Pons (tissue), 1 donor: Measurements from ENCODE around the gene TECR.

Experiments used
- DNase-seq: peaks from one replicate; pipeline ENCODE4 v3.0.0-alpha.2; 2016; ENCODE audit warnings: low spot score

The TECR gene

DNA sequence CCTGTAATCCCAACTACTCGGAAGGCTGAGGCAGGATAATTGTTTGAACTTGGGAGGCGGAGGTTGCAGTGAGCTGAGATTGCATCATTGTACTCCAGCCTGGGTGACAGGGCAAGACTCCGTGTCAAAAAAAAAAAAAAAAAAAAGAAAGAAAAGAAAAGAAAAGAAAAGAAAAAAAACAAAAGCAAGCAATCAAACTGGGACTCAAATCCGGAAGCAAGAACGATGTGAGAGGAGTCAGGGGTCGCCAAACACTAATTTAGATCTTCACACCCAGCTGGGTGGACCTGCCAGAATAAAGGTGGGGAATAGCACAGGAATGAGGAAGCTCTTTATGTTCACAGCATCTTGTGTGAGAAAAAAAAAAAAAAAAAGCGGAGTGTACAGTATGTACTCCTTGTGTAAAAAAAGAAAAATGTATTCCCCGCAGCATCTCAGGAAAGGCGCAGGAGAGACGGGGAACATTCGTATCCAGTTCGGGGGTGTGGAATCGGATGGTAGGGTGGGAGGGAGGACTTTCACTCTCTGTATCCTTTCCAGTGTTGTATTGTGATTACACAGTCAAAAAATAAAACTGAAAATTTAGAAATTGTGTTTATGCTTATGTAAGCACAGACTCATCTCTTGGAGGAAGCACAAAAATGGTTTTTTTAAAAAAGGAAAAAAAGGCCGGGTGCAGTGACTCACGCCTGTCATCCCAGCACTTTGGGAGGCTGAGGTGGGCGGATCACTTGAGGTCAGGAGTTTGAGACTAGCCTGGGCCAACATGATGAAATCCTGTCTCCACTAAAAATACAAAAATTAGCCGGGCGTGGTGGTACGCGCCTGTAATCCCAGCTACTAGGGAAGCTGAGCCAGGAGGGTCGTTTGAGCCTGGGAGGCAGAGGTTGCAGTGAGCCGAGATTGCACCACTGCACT is 18.8 kb upstream of the TECR start:
- DNase-seq = no peak

DNA sequence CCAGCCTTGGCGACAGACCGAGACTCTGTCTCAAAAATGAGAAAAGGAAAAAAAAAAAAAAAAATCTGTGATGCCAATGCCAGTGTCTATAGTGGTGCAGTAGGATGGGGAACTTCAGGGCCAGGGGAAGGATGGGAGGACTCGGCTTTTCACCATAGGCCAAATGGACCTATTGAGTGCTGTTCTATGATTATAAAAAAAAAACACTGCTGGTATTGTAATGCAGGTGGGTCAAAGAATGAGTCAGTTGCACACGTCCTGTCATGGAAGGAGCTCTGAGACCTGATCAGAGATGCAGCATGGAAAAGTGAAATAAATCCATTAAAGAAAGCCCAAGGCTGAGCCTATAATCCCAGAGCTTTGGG is 18.2 kb upstream of the TECR start:
- no peak for DNase-seq

DNA sequence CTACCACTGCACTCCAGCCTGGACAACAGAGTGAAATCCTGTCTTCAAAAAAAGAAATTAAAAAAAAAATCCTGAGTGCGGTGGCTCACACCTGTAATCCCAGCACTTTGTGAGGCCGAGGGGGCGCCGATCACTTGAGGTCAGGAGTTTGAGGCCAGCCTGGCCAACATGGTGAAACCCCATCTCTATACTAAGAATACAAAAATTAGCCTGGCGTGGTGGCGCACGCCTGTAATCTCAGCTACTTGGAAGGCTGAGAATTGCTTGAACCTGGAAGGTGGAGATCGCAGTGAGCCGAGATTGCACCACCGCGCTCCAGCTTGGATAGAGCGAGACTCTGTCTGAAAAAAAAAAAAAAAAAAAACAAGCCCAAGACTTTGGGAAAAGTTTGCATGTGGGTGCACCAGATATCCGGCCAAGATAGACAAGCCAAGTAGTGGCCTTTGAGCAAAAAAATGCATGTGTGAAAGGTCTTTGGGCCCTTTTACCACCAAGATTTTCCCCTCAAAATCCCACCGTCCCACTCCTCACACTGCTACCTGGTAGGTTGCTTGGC is 16.9 kb upstream of the TECR start:
- no peak for DNase-seq

DNA sequence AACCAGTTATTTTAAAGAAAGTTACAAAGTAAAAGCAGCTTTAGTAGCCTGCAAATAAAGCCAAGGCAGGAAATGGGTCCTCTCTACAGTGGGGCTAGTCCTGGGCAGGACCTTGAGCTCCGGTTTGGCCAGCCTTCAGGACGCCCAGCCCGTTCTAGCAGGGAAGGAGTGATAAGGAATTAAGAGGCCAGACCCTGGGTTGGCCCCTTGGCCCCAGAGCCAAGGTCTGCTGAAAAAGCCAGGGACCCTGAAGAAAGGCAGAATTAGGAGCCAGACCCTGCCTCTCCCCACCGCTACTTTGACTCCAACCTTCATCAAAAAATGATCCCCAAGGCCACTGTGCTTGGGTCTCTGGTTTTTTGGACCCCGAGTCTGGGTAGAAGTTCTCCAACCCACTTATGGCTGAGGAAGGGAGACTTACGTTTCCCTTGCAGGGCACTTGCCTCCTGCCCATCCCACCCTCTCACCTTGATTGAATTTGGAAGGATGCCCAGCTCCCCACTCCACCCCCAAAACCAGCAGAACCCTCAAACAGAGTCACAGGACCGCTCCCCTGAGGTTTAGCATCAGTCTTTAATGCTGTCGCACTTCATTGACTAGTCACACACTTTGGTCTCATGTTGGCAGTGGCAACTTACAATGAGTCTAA is 15.1 kb upstream of the TECR start:
- peak; percentile 75 for DNase-seq

DNA sequence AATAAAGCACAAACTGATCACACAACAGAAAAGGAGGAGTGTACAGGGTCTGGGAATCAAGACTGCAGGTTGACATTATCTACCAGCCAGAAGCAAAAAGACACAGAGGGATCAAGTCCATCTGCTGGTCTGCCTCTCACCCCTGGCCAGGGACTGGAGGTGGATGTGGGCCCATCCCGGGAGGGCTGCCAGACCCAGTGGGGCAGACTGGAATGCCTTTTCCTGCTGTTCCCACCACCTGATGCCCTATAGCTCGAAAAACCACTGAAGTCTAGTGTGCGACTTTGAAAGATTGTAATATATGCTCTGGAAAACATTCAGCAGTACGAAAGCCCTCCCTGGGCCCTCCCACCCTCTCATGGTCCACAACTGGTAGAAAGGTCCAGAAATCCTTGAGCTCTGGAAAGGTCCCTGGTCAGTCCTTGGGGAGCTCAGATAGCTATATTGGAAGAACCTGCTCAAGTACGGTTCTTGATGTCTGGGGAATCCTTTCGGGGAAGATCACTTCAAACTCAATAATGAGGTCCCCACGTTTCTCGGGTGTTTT is 13.8 kb upstream of the TECR start:
- DNase-seq = peak; percentile 59

DNA sequence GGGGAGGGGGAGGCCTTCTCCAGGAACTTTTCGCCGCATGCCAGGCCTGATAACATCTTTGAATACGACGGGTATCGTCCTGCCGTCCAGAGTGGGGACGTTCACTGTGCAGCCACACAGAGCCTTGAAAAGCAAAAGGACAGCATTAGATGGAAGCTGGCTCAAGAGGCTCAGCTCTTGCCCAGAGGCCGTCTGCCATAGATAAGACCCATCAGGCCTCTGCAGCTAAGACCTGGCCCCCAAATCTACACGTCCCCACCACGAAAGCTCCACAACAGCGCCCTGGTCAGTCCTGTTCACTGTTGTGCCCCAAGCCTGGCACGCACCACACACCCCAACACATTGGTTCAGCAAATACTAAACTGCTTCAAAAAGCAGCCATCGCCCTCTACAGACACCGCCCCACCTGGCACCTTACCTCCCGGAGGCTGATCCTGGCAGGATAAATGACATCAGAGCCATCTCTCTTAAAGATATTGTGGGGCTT is 13.3 kb upstream of the TECR start:
- DNase-seq = no peak

DNA sequence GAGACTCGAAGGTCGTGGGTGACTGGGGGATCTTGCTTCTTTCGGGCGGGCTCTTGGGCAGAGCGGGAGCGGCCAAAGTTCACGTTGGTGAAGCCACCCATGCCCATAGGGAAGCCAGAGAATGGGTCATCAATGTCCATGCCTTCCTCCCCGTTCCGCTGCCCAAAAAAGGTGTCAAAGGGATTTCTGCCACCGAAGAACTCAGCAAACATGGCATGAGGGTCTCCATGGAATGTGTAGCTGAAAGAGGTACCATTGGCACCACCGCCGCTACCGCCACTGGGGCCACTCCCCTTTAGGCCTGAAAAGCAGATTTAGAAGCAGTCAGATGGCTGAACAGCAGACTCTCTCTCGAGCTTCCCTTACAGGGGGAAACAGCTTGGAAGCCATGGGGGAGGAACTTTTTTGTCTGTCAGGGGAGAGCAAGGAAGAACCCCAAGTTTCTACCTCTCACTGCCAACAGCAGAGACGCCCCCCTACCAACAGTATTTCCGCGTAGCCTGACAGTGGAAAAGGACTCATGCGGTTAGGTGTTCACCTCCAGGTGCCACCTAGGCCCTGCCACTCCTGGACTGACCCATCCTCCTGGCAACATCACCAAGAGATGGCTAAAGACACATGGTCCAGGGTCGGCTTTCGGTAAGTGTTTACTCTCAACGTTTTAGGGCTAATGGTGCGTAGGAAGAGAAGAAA is 12.5 kb upstream of the TECR start:
- DNase-seq = peak; percentile 62

DNA sequence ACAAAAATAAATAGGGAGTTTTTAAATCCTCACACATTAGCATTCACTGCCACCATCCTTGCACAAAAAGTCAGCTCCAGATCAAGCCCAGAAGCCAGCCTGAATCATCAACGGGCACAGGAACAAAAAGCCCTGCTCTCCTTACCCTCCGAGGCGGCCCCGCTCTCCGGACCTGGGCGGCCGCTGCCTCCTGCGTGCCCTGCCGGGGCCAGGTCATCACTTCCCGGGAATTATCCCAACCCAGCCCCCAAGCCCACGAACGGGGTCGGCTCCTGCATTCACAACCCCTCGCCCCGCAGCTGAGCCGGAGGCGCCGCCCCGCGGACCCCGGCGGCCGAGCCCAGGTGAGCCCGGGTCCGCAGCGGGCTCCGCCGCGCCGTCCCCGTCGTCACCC is 12.0 kb upstream of the TECR start:
- no peak for DNase-seq

DNA sequence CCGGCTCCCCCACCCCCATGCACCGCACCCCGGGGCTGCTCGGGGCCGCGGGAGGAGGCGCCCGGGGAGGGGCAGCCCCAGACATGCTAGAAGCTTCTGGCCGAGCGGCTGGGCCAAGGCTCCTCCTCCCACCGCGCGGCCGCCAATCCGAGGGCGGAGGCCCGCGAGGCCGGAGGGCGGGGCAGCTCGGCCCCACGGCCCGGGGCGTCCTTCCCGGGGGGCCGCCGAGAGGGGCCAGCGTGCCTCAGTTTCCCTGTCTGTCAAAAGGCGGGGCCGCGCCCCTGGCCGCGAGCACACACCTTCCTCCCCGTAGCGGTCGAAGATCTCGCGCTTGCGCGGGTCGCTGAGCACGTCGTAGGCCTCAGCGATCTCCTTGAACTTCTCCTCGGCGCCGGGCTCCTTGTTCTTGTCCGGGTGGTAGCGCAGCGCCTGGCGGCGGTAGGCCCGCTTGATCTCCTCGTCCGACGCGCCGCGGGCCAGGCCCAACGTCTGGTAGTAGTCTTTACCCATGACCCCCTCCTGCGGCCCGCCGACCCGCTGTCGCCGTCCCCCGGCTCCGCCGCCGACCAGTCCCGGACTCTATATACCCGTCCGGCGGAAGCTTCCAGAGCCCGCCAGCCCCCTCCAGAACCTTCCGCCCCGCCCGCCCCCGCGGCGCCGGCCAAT is 11.4 kb upstream of the TECR start, which contains the start of gene DNAJB1:
DNAJB1 (minus strand) TSS at position 558 of the 666 bp plus-strand sequence; CDS start at position 510, 48 bp downstream.
- DNase-seq = peak; percentile 85

DNA sequence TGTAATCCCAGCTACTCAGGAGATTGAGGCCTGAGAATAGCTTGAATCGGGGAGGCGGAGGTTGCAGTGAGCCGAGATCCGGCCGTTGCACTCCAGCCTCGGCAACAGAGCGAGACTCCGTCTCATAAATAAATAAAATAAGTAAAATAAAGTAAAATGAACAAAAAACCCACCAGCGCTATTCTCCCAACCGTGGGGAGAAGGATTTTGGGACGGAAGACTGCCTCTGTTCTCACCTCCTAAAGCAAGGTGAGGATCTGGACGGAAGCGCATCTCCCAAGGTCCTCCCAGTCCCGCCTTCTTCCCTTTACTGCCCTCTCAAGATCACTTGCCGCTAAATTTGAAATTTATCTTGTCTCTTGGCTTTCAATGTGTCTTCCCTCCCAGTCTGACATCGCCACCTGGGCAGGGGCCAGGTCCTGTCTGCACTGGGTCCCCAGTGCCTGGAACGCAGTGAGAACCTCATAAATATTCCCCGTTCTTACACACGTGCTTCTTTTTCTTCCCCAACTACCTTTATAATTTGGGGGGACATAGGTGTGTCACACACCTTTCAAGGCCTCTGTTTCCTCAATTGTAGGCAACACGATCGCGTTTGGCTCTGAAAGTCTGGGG is 10.0 kb upstream of the TECR start:
- DNase-seq = no peak

DNA sequence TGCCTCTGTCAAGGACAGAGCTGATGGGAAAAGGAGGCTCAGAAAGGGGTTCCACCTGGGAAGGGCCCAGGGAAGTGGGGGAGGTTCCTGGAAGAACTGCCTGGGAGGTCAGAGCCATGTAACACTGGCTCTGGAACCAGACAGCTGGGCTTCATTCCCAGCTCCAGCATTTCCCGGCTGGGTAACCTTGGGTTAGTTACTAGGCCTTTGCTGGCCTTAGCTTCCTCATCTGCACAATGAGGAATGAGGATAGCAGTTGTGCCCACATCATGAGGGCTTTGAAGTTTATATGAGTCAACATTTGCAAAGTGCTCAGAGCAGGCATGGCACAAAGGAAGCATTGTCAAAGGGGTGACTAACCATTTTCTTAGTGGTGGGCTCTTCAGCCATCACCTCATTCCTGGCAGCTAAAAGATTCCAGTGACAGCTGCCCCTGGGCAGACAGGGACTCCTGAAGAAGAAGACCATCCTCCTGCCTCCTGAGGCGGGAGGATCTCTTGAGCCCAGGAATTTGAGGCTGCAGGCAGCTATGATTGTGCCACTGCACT is 9.5 kb upstream of the TECR start:
- DNase-seq = no peak

DNA sequence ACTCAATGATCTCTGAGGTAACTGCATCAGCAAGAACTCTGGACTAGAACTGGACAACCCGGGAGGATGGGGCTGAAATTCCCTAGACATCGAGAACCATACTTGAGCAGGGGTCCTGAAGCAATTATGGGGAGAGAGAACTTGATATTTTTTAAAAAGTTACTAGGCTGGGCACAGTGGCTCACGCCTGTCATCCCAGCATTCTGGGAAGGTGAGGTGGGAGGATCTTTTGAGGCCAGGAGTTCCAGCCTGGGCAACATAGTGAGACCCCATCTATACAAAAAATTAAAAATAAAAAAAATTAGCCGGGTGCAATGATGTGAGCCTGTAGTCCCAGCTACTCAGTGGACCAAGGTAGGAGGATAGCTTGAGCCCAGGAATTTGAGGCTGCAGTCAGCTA is 8.9 kb upstream of the TECR start:
- no peak for DNase-seq

DNA sequence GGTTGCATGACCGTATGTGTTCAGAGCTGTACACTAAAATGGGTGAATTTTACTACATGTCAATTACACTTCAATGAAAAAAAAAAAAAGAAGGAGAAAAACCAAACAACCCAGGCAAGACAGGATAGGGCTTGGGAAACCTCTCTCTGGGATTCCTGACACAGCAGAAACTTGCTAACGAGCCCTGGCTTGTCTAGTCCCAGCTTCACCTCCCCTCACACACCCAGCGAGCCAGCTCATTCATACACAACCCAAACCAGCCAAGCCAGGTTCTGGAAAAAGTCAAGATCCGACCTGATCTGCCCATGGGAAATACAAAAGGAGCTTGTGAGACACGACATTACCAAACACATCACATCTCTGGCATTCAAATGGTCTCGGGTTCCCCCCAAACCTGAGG is 3.7 kb upstream of the TECR start:
- DNase-seq = no peak

DNA sequence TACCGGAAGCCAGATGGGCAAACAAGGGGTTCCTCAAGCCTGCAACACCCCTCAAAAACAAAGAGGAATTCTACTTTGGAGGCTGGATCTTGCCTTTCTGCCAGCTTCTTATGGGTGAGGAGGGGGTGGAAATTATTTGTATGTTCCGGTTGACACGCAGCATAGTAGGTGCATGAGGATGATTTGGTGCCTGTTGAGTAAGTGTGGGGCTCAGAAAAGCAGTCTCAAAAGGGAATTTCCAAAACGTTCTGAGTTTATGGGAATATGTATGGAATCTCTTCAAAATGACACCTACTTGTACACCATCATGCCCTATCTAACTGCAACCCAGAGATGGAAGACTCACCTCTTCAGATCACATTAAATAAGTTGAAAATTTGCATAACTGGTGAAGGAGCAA is 3.0 kb upstream of the TECR start:
- DNase-seq = no peak

DNA sequence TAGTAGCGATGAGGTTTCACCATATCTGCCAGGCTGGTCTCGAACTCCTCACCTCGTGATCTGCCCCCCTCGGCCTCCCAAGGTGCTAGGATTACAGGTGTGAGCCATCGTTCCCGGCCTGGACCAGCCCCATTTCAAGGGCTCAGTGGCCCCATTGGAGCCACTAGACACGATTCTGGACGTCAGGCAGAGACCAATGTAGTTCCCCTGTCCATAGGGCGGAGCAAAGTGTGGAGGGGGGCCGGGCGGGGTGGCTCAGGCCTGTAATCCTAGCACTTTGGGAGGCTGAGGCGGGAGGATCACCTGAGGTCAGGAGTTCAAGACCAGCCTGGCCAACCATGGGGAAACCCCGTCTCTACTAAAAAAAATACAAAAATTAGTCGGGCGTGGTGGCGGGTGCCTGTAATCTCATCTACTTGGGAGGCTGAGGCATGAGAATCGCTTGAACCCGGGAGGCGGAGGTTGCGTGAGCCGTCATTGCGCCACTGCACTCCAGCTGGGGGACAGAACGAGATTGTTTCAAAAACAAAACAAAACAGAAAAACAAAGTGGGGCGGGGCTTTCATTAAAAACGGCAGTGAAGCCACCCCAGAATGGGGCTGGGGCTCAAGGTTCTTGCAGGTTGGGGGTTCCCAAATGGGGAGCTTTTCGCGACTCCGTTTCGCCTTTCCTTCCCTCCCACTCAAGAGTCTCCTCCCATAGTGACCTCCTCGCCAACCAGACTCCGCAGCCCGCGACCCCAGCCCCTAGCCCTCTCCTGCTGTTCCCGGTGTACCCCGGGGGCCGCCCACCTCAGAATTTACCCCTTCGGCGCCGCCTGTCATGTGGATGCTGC is 758 bp upstream of the TECR start:
- no peak for DNase-seq

DNA sequence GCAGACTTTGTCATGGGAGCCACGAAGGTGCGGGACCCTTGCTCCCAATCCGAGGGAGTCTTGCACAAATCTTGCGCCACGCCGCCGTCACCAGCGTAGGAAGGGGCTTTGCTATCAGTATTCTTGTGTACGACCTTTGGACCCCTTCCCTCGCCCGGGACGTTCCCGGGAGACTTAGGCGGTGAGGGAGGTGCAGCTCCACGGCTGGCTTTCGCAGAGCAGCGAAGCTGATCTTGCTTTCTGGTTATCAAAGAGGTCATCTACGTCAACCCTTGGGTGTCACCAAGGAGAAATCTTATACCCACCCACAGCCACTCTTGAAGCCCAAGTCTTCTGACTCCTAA is 583 bp downstream of the TECR start:
- no peak for DNase-seq

DNA sequence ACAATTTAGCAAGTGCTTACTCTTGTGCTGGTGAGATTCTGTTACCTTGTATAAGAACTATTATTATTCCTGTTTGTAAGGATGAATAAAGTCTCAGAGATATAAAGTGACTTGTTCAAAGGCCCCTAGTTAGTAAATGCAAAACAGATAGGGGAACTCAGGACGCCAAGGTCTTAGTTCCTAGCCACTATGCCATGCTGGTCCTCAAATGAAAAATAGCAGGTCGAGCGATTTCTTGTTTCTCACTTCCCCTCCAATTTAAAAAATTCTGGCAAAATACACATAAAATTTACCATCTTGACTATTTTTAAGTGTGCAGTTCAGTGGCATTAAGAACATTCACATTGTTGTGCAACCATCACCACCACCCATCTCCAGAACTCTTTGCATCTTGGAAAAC is 1.1 kb downstream of the TECR start:
- no peak for DNase-seq

DNA sequence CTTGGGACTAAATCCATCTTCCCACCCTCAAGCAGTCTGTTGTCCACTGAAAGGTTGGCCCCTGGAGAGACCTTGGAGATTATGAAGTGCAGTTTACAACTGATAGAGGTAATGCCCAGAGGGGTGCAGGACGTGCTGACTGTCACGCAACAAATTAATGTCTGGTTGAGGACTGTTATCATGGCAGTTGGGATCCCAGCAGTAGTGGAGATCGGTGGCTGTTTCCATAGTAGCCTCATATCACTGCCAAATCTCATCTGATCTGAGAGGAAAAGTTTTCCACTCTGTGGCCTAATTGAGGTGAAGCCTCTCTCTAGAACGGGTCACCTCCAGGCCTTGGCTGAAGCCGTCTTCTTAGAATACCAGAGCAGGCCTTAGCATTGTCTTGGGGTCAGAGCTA is 4.1 kb downstream of the TECR start:
- no peak for DNase-seq

DNA sequence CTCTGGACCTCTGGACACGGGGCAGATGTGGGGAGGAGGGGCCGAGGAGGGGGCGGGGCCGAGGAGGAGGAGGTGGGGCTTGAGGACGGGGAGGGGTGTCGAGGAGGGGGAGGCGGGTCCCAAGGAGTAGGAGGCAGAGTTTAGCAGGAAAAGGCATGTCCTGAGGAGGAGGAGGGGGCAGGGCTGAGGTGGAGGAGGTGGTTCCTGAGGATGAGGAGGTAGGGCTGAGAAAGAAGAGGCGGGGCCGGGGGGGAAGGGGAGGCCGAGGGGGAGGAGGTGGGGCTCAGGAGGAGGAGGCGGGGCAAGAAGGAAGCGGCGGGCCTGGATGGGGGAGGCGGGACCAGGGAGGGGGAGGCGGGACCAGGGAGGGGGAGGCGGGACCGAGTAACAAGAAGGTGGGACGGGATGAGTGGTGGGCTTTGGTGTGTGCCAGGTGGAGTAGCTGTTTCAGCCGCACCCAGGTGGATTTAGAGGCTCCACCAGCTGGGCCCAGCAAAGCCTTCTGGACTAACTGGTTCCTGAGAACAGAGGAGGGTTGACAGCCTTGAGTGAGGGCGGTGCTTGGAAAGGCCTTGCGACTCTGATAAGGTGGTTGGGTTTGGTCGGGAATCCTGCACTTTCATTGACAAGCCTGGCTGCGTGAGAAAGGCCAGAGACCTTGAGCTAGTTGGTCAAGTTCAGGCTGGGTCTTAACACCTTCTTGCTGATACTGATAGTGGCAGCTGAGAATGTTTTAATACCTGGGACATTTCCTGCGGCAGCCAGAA is 7.7 kb downstream of the TECR start:
- no peak for DNase-seq
